GM12878 (cell line): Measurements from ENCODE around the gene ZNF101. TPM values are rescaled to one million over a fixed set of nuclear protein-coding genes. Genes with fewer than 3 reads are reported as not detected.

Experiments used
- ATAC-seq: fragments of 200-7000 bp; cut with Tn5 transposase; 3 replicates; pipeline ENCODE4 v1.9.1; 2020; ENCODE audit warnings: mild to moderate bottlenecking, moderate library complexity
- BruUV-seq: library from RNA; stranded (reverse); fragments of 400-500 nt; replicated peaks from 2 replicates; lab custom pipeline; 2021; lab: Mats Ljungman, UMichigan
- CTCF ChIA-PET: fragments of 300-600 bp; sonication (Branson Sonifier 250); formaldehyde crosslinking; extraction: SDS; loops from one replicate; lab custom pipeline; 2021; ENCODE audit warnings: inconsistent platforms; lab: Yijun Ruan, JAX
- POLR2A ChIA-PET: fragments of 350-600 bp; formaldehyde crosslinking; extraction: SDS; loops from one replicate; lab custom pipeline; 2021; ENCODE audit warnings: inconsistent platforms; lab: Charles Lee
- RAD21 ChIA-PET: fragments of 300-600 bp; sonication (Branson Sonifier 250); formaldehyde crosslinking; loops from one replicate; lab custom pipeline; 2023; ENCODE audit warnings: antibody characterized with exemption; ENCODE audit not compliant: unreplicated experiment; lab: Charles Lee
- SMC1A ChIA-PET: fragments of 300-600 bp; sonication (Branson Sonifier 250); formaldehyde crosslinking; loops from one replicate; lab custom pipeline; 2023; ENCODE audit not compliant: unreplicated experiment, uncharacterized antibody; lab: Charles Lee
- DNase-seq: peaks from one replicate; pipeline ENCODE4 v3.0.0-alpha.2; 2011; ENCODE audit warnings: low read depth, low spot score
- FAIRE-seq: peaks from 3 replicates; lab custom pipeline; 2011; peaks lifted over from hg19 to GRCh38; lab: Jason Lieb, UNC
- H2AFZ ChIP-seq: 2 replicates; pipeline ENCODE4 v1.6.0; 2011; ENCODE audit warnings: low read depth, low read length, control low read depth; ENCODE audit not compliant: control insufficient read depth
- H3K27ac ChIP-seq: 2 replicates; pipeline ENCODE4 v1.5.1; 2011; ENCODE audit warnings: control low read depth; ENCODE audit not compliant: control insufficient read depth, insufficient read depth
- H3K27me3 ChIP-seq, 2 experiments: replicated peaks in 1 of 2; 2 replicates each; pipeline versions ENCODE4 v1.6.0 to v1.6.1; 2011; ENCODE audit warnings: low read length in 1 of 2; ENCODE audit not compliant: control insufficient read depth in 2 of 2, insufficient read depth in 2 of 2
- H3K36me3 ChIP-seq, 2 experiments: 2 replicates each; pipeline ENCODE4 v1.5.1; 2011; ENCODE audit warnings: low read length in 1 of 2; ENCODE audit not compliant: control insufficient read depth in 2 of 2, insufficient read depth in 2 of 2
- H3K4me1 ChIP-seq: 2 replicates; pipeline ENCODE4 v1.6.1; 2011; ENCODE audit warnings: mild to moderate bottlenecking, low read length, moderate library complexity, mixed read lengths; ENCODE audit not compliant: control insufficient read depth, insufficient read depth
- H3K4me2 ChIP-seq: 2 replicates; pipeline ENCODE4 v1.6.0; 2011; ENCODE audit warnings: control low read depth; ENCODE audit not compliant: control insufficient read depth, insufficient read depth
- H3K4me3 ChIP-seq: fragments of 200-600 bp; sonication (generic); 2 replicates; pipeline ENCODE4 v1.5.1; 2016
- H3K79me2 ChIP-seq: 2 replicates; pipeline ENCODE4 v1.6.0; 2011; ENCODE audit warnings: low read length; ENCODE audit not compliant: control insufficient read depth, insufficient read depth
- H3K9ac ChIP-seq: 2 replicates; pipeline ENCODE4 v1.8.0; 2011; ENCODE audit warnings: low read length, control low read depth, mixed read lengths; ENCODE audit not compliant: control insufficient read depth, insufficient read depth
- H3K9me3 ChIP-seq: replicated peaks from 3 replicates; pipeline ENCODE4 v1.5.1; 2011; ENCODE audit warnings: mild to moderate bottlenecking, low read length; ENCODE audit not compliant: control insufficient read depth, insufficient read depth
- H4K20me1 ChIP-seq: 2 replicates; pipeline ENCODE4 v1.6.0; 2011; ENCODE audit not compliant: control insufficient read depth, insufficient read depth
- CUX1 ChIP-seq: IDR thresholded peaks from 2 replicates; pipeline ENCODE4 v1.6.1; 2012; ENCODE audit warnings: improper control_type of control experiment, low read depth, low read length; ENCODE audit not compliant: insufficient replicate concordance
- POLR2A ChIP-seq: IDR thresholded peaks from 2 replicates; pipeline ENCODE4 v1.6.1; 2011; ENCODE audit warnings: low read depth, mild to moderate bottlenecking, low read length
- WGBS: methylation state at CpG from one replicate; pipeline ENCODE4 v1.1.6; 2016; ENCODE audit warnings: low lambda C conversion rate; ENCODE audit not compliant: insufficient replicate concordance, insufficient coverage; ENCODE audit errors: missing lambda C conversion rate; 5-methylcytosine and 5-hydroxymethylcytosine counted together
- in situ Hi-C: fragments of 300-500 bp; cut with MboI; formaldehyde crosslinking; loops from 9 replicates; pipeline ENCODE4 v1.14.3; 2018; ENCODE audit warnings: mixed read lengths
- intact Hi-C: fragments of 100-400 bp; cut with micrococcal nuclease; formaldehyde crosslinking; loops from one replicate; pipeline ENCODE4 v1.14.2; 2022; ENCODE audit not compliant: unreplicated experiment
- polyA plus RNA-seq, 11 experiments: library from polyadenylated mRNA; depleted of rRNA in 4 of 11; unstranded in 6 of 11; stranded (reverse) in 5 of 11; fragments of >200 nt; fragmentation: Nextera tagmentation in 4 of 11; fragmentation: Illumina TruSeq in 1 of 11; extraction: Ambion mirVana in 4 of 11; extraction: Trizol in 1 of 11; gene quantifications; 1 replicate in 1 of 11; 2 replicates in 10 of 11; pipeline versions ENCODE4 v1.2.1 to v1.2.3, GENCODE V29; 2011 to 2016; ENCODE audit warnings: inconsistent platforms in 2 of 11, missing spikeins in 2 of 11, low read depth in 1 of 11
- total RNA-seq, 4 experiments: library from RNA; depleted of rRNA in 3 of 4; stranded (reverse); fragments of >200 nt in 3 of 4; fragmentation: Illumina TruSeq in 1 of 4; extraction: Trizol in 1 of 4; gene quantifications; 2 replicates each; pipeline versions ENCODE4 v1.2.1 to v1.2.3, GENCODE V29; 2013 to 2021

Gene ZNF101
- total and polyA plus RNA-seq, 10 of the 15 experiments (the other 5 are each of a cell fraction or from before 2014, with no cell fraction given), result 15.2 to 40.5 (median 19.8) TPM

GRCh38 chr19:19632661-19633060 lies 36.0 kb upstream of the ZNF101 start:
- H3K9me3 ChIP-seq, result no peaks in the 10 kb centered on the region
- H3K4me3 ChIP-seq, result no peak overlapping the region
- TF ChIP-seq CUX1 (no peak), POLR2A (0 out of 2 replicates have a peak, but pooled peaks have one; percentile 36)
- H3K4me1 ChIP-seq, result no peaks in the 10 kb centered on the region; the same call in 1 of the 2 replicates
- ChIA-PET CTCF (interaction anchor here (1.6 kb wide), 1 partner anchor 80 kb away, joined by 5 read pairs; no protein-coding TSS in a partner anchor), RAD21 (no interaction called here), SMC1A (no interaction called here), POLR2A (no interaction called here)
- H4K20me1 ChIP-seq, result no peaks in the 10 kb centered on the region
- intact Hi-C loops (no loop called here), in situ Hi-C loops (no loop called here)
- no peak overlapping the region for H3K4me2 ChIP-seq
- no TSS peak for BruUV-seq
- no peak overlapping the region for H2AFZ ChIP-seq
- H3K79me2 ChIP-seq, result no peaks in the 10 kb centered on the region
- no peak for ATAC-seq
- H3K27me3 ChIP-seq, result no peaks in the 10 kb centered on the region
- no peak overlapping the region for H3K27ac ChIP-seq
- DNase-seq, result no peak
- no peak for FAIRE-seq
- 87% methylated on average over 5 of the region's 5 CpGs for WGBS
- peaks cover 19 to 33% of the 10 kb centered on the region in 2 experiments for H3K36me3 ChIP-seq
- no peak overlapping the region for H3K9ac ChIP-seq
